Stimulated activated naive CD4-positive, alpha-beta T cell treated with Interleukin-2 at 50 U/mL for 16 hours (primary cell): ENCODE measurements around the gene DTD1.
"Not testable (repeated sequence)": the region's sequence is repeated elsewhere in the genome, so short reads cannot be mapped to it uniquely, and the experiment has no call there.

Source experiments
- DNase-seq: peaks from one replicate; lab custom pipeline; 2025; lab: John Stamatoyannopoulos, UW

The DTD1 gene

GRCh38 chr20:18743665-18744440 lies 156.0 kb downstream of the DTD1 start:
- no peak for DNase-seq

GRCh38 chr20:18747090-18747489 lies 159.2 kb downstream of the DTD1 start:
- DNase-seq = no peak

GRCh38 chr20:18748987-18749386 lies 161.1 kb downstream of the DTD1 start:
- DNase-seq = no peak

GRCh38 chr20:18749528-18749927 lies 161.7 kb downstream of the DTD1 start:
- no peak for DNase-seq

GRCh38 chr20:18750735-18751134 lies 162.9 kb downstream of the DTD1 start:
- DNase-seq = no peak

- DNase-seq = no peak
Measured at GRCh38 chr20:18754030-18754652, 166.3 kb downstream of the DTD1 start.

GRCh38 chr20:18754653-18755045 lies 166.8 kb downstream of the DTD1 start:
- no peak for DNase-seq

GRCh38 chr20:18760852-18761251 lies 173.0 kb downstream of the DTD1 start:
- not testable (repeated sequence) for DNase-seq

- no peak for DNase-seq
Measured at GRCh38 chr20:18767676-18768075, 179.8 kb downstream of the DTD1 start.

- DNase-seq = no peak
Measured at GRCh38 chr20:18773566-18773965, 185.7 kb downstream of the DTD1 start.

- no peak for DNase-seq
Measured at GRCh38 chr20:18774207-18774606, 186.4 kb downstream of the DTD1 start.

- DNase-seq = no peak
Measured at GRCh38 chr20:18775633-18776032, 187.8 kb downstream of the DTD1 start.

- no peak for DNase-seq
Measured at GRCh38 chr20:18778690-18779392, 191.0 kb downstream of the DTD1 start.

- no peak for DNase-seq
Measured at GRCh38 chr20:18780385-18781130, 192.7 kb downstream of the DTD1 start.

GRCh38 chr20:18781509-18781908 lies 193.7 kb downstream of the DTD1 start:
- DNase-seq = no peak

GRCh38 chr20:18783385-18783959 lies 195.6 kb downstream of the DTD1 start:
- no peak for DNase-seq

- DNase-seq = not testable (repeated sequence)
Measured at GRCh38 chr20:18787046-18787445, 199.2 kb downstream of the DTD1 start.

GRCh38 chr20:18788021-18788420 lies 200.2 kb downstream of the DTD1 start:
- DNase-seq = no peak

- no peak for DNase-seq
Measured at GRCh38 chr20:18790787-18791186, 202.9 kb downstream of the DTD1 start.

- peak; percentile 84 for DNase-seq
Measured at GRCh38 chr20:18793625-18794427, 206.0 kb downstream of the DTD1 start.

- DNase-seq = no peak
Measured at GRCh38 chr20:18794428-18794787, 206.6 kb downstream of the DTD1 start.
